BJ (cell line): ENCODE data around the gene TMEM247. TPM values are rescaled to one million over a fixed set of nuclear protein-coding genes. Genes with fewer than 3 reads are reported as not detected.

Source experiments
- CTCF ChIA-PET: fragments of 350-600 bp; formaldehyde crosslinking; extraction: SDS; loops from one replicate; lab custom pipeline; 2021; ENCODE audit warnings: antibody characterized with exemption, inconsistent platforms; lab: Yijun Ruan, JAX
- POLR2A ChIA-PET: fragments of 300-600 bp; sonication (Branson Sonifier 250); formaldehyde crosslinking; extraction: SDS; loops from one replicate; lab custom pipeline; 2021; ENCODE audit warnings: antibody characterized with exemption; lab: Charles Lee
- DNase-seq: peaks from one replicate; pipeline ENCODE4 v3.0.0-alpha.2; 2011; ENCODE audit warnings: low read depth
- H3K27me3 ChIP-seq: 2 replicates; pipeline ENCODE4 v1.6.0; 2011; ENCODE audit warnings: low read length; ENCODE audit not compliant: control insufficient read depth, insufficient read depth
- H3K36me3 ChIP-seq: 2 replicates; pipeline ENCODE4 v1.5.1; 2011; ENCODE audit warnings: low read length; ENCODE audit not compliant: control insufficient read depth, insufficient read depth
- H3K4me3 ChIP-seq: 2 replicates; pipeline ENCODE4 v1.5.1; 2011; ENCODE audit warnings: low read depth, mild to moderate bottlenecking, control low read depth, low read length
- CTCF ChIP-seq: IDR thresholded peaks from 2 replicates; pipeline ENCODE4 v1.5.1; 2011; ENCODE audit warnings: low read depth, mild to moderate bottlenecking, control low read depth, inconsistent platforms, low read length, moderate library complexity; ENCODE audit not compliant: insufficient read depth
- polyA plus RNA-seq: library from polyadenylated mRNA; depleted of rRNA; stranded (reverse); fragments of >200 nt; gene quantifications from 2 replicates; pipeline ENCODE4 v1.2.3, GENCODE V29; 2011

Gene TMEM247
- polyA plus RNA-seq, 1 experiment: not detected

GRCh38 chr2:46435353-46435752, 44.0 kb upstream of the TMEM247 start:
- ChIA-PET CTCF (interaction anchor here (1.7 kb wide), 1 partner anchor 442 kb away, joined by 3 read pairs; no protein-coding TSS in a partner anchor), POLR2A (no interaction called here)
- H3K36me3 ChIP-seq: no peaks in the 10 kb centered on the region
- TF ChIP-seq CTCF: no peak
- DNase-seq: no peak
- H3K4me3 ChIP-seq: no peak overlapping the region
- H3K27me3 ChIP-seq: no peaks in the 10 kb centered on the region; the same call in 1 of the 2 replicates

- H3K4me3 ChIP-seq: no peak overlapping the region
- TF ChIP-seq CTCF: no peak
- POLR2A ChIA-PET: no interaction called here
- CTCF ChIA-PET: interaction anchor here (1.7 kb wide), 1 partner anchor 442 kb away, joined by 3 read pairs; no protein-coding TSS in a partner anchor
- DNase-seq: no peak
- H3K27me3 ChIP-seq: no peaks in the 10 kb centered on the region; the same call in 1 of the 2 replicates
- H3K36me3 ChIP-seq: no peaks in the 10 kb centered on the region
Measured at GRCh38 chr2:46435796-46436360, 43.5 kb upstream of the TMEM247 start.

GRCh38 chr2:46436800-46437199, 42.6 kb upstream of the TMEM247 start:
- no peak for DNase-seq
- ChIA-PET CTCF (interaction anchor here (1.6 kb wide), 1 partner anchor 65 kb away, joined by 3 read pairs; no protein-coding TSS in a partner anchor), POLR2A (no interaction called here)
- no peak overlapping the region for H3K4me3 ChIP-seq
- no peaks in the 10 kb centered on the region for H3K36me3 ChIP-seq
- H3K27me3 ChIP-seq: no peaks in the 10 kb centered on the region; the same call in 1 of the 2 replicates
- no peak for TF ChIP-seq CTCF

- POLR2A ChIA-PET: no interaction called here
- H3K36me3 ChIP-seq: no peaks in the 10 kb centered on the region
- DNase-seq: no peak
- H3K4me3 ChIP-seq: no peak overlapping the region
- no peaks in the 10 kb centered on the region; the same call in 1 of the 2 replicates for H3K27me3 ChIP-seq
- CTCF ChIA-PET: interaction anchor here (1.0 to 1.6 kb wide), 2 partner anchors 22 to 67 kb away, joined by 3 read pairs; no protein-coding TSS in a partner anchor
- no peak for TF ChIP-seq CTCF
Measured at GRCh38 chr2:46438102-46438501, 41.3 kb upstream of the TMEM247 start.

GRCh38 chr2:46438794-46439193, 40.6 kb upstream of the TMEM247 start:
- DNase-seq: no peak
- ChIA-PET POLR2A (no interaction called here), CTCF (interaction anchor here (1.0 kb wide), 2 partner anchors 22 to 25 kb away, joined by 3 read pairs; no protein-coding TSS in a partner anchor)

More at GRCh38 chr2:46438794-46439193, 40.6 kb upstream of the TMEM247 start:
- H3K27me3 ChIP-seq: no peaks in the 10 kb centered on the region; the same call in 1 of the 2 replicates
- TF ChIP-seq CTCF: no peak
- no peak overlapping the region for H3K4me3 ChIP-seq
- H3K36me3 ChIP-seq: no peaks in the 10 kb centered on the region
